OCI-LY3 (cell line): ENCODE measurements around the gene SNX24.

Experiments
- EZH2phosphoT487 ChIP-seq: fragments of 200-600 bp; shearing (Covaris generic); IDR thresholded peaks from 2 replicates; pipeline ENCODE4 v1.6.1; 2018; ENCODE audit warnings: antibody characterized with exemption, mixed run types, low read depth
- TF ChIP-seq, protein P1 (sequence below): fragments of 200-600, 300-600 bp; sonication (generic); IDR thresholded peaks from 2 replicates; pipeline ENCODE4 v1.5.1; 2014; ENCODE audit warnings: antibody characterized with exemption, low read length, low read depth

DNA sequence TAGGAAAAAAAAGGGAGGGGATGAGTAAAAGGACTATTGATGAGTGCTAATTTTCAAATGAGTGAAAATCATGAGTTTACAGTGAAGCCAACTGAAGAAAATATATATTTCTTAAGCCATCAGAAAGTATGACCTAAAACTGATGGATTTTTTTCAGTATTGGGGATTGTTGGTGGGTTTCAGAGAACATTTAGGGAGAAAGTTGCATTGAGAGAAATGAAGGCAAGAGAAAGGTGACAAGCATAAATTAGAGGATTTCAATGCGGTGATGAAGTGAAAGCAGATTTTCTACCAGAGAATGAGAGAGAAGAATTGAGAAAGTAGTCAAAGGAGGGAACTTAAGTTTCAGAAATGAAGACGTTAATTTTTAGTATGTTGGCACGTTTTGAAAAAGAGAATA lies 8.5 kb upstream of the SNX24 start:
- TF ChIP-seq, protein P1, sequence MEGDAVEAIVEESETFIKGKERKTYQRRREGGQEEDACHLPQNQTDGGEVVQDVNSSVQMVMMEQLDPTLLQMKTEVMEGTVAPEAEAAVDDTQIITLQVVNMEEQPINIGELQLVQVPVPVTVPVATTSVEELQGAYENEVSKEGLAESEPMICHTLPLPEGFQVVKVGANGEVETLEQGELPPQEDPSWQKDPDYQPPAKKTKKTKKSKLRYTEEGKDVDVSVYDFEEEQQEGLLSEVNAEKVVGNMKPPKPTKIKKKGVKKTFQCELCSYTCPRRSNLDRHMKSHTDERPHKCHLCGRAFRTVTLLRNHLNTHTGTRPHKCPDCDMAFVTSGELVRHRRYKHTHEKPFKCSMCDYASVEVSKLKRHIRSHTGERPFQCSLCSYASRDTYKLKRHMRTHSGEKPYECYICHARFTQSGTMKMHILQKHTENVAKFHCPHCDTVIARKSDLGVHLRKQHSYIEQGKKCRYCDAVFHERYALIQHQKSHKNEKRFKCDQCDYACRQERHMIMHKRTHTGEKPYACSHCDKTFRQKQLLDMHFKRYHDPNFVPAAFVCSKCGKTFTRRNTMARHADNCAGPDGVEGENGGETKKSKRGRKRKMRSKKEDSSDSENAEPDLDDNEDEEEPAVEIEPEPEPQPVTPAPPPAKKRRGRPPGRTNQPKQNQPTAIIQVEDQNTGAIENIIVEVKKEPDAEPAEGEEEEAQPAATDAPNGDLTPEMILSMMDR, result no peak
- no peak for TF ChIP-seq EZH2phosphoT487
